Astrocyte (in vitro differentiated cells and primary cell): ENCODE data around the gene FAM221B. TPM values are rescaled to one million over a fixed set of nuclear protein-coding genes. Genes with fewer than 3 reads are reported as not detected.

Source experiments
- DNase-seq: peaks from one replicate; pipeline ENCODE4 v3.0.0-alpha.2; 2010; ENCODE audit warnings: low read depth
- FAIRE-seq: peaks from 2 replicates; lab custom pipeline; 2011; peaks lifted over from hg19 to GRCh38; lab: Jason Lieb, UNC
- H2AFZ ChIP-seq: 2 replicates; pipeline ENCODE4 v1.6.0; 2012; ENCODE audit warnings: low read depth, low read length, inconsistent platforms
- H3K27ac ChIP-seq: 2 replicates; pipeline ENCODE4 v1.5.1; 2011; ENCODE audit warnings: low read depth, low read length, inconsistent platforms
- H3K27me3 ChIP-seq: 2 replicates; pipeline ENCODE4 v1.6.0; 2011; ENCODE audit warnings: low read length, inconsistent platforms; ENCODE audit not compliant: insufficient read depth
- H3K36me3 ChIP-seq: 2 replicates; pipeline ENCODE4 v1.5.1; 2011; ENCODE audit warnings: low read length, inconsistent platforms; ENCODE audit not compliant: insufficient read depth
- H3K4me1 ChIP-seq: 2 replicates; pipeline ENCODE4 v1.5.1; 2011; ENCODE audit warnings: low read length, inconsistent platforms; ENCODE audit not compliant: insufficient read depth
- H3K4me2 ChIP-seq: 2 replicates; pipeline ENCODE4 v1.6.0; 2012; ENCODE audit warnings: low read length, inconsistent platforms
- H3K4me3 ChIP-seq: 2 replicates; pipeline ENCODE4 v1.5.1; 2011; ENCODE audit warnings: low read depth, mild to moderate bottlenecking, low read length, inconsistent platforms; ENCODE audit not compliant: insufficient read depth
- H3K79me2 ChIP-seq: 2 replicates; pipeline ENCODE4 v1.6.0; 2012; ENCODE audit warnings: mild to moderate bottlenecking, low read length, inconsistent platforms; ENCODE audit not compliant: insufficient read depth
- H3K9ac ChIP-seq: 2 replicates; pipeline ENCODE4 v1.6.0; 2012; ENCODE audit warnings: mild to moderate bottlenecking, low read length, inconsistent platforms
- H3K9me3 ChIP-seq: 2 replicates; pipeline ENCODE4 v1.5.1; 2012; ENCODE audit warnings: low read depth, mild to moderate bottlenecking, low read length, inconsistent platforms; ENCODE audit not compliant: insufficient read depth
- H4K20me1 ChIP-seq: 2 replicates; pipeline ENCODE4 v1.6.0; 2012; ENCODE audit warnings: low read length, inconsistent platforms; ENCODE audit not compliant: insufficient read depth
- H3K27ac Mint-ChIP-seq: one replicate; pipeline ENCODE4 v1.8.0; 2021; ENCODE audit warnings: mild to moderate bottlenecking, mixed read lengths; ENCODE audit not compliant: unreplicated experiment
- H3K27me3 Mint-ChIP-seq: one replicate; pipeline ENCODE4 v1.8.0; 2021; ENCODE audit warnings: low read depth, mixed read lengths; ENCODE audit not compliant: unreplicated experiment
- H3K36me3 Mint-ChIP-seq: one replicate; pipeline ENCODE4 v1.8.0; 2021; ENCODE audit warnings: low read depth, mixed read lengths; ENCODE audit not compliant: unreplicated experiment
- H3K4me1 Mint-ChIP-seq: one replicate; pipeline ENCODE4 v1.8.0; 2021; ENCODE audit warnings: low read depth, mixed read lengths; ENCODE audit not compliant: unreplicated experiment
- H3K4me3 Mint-ChIP-seq: one replicate; pipeline ENCODE4 v1.8.0; 2021; ENCODE audit warnings: mild to moderate bottlenecking, moderate library complexity, mixed read lengths; ENCODE audit not compliant: unreplicated experiment
- H3K9me3 Mint-ChIP-seq: one replicate; pipeline ENCODE4 v1.8.0; 2021; ENCODE audit warnings: mild to moderate bottlenecking, mixed read lengths; ENCODE audit not compliant: unreplicated experiment
- EZH2 ChIP-seq: IDR thresholded peaks from 2 replicates; pipeline ENCODE4 v1.6.1; 2012; ENCODE audit warnings: mild to moderate bottlenecking, low read length, inconsistent platforms; ENCODE audit not compliant: insufficient read depth
- total RNA-seq: library from RNA; stranded (reverse); gene quantifications from 2 replicates; pipeline ENCODE4 v1.2.1, GENCODE V29; 2021
- TF ChIP-seq, protein P1 (sequence below): IDR thresholded peaks from 2 replicates; pipeline ENCODE4 v1.5.1; 2011; ENCODE audit warnings: low read depth, mild to moderate bottlenecking, inconsistent platforms, low read length, moderate library complexity; ENCODE audit not compliant: insufficient read depth

The FAM221B gene
- total RNA-seq, 1 donor from 2014 or later: not detected

- H3K27ac Mint-ChIP-seq: no peak overlapping the region
- peaks cover 37% of the 10 kb centered on the region for H3K4me1 Mint-ChIP-seq
- H3K27me3 ChIP-seq: no peaks in the 10 kb centered on the region
These were observed 31.0 kb downstream of the FAM221B start for GRCh38 chr9:35797311-35798109.

GRCh38 chr9:35795695-35796094, 32.8 kb downstream of the FAM221B start:
- Mint-ChIP-seq H3K9me3 (no peaks in the 10 kb centered on the region), H3K36me3 (peaks cover 11% of the 10 kb centered on the region), H3K27ac (no peak overlapping the region), H3K4me1 (peaks cover 37% of the 10 kb centered on the region), H3K27me3 (peaks cover under 1% of the 10 kb centered on the region), H3K4me3 (no peak overlapping the region)
- no peaks in the 10 kb centered on the region for H3K27me3 ChIP-seq
- H3K27ac ChIP-seq: no peak overlapping the region
- peak overlapping the region; percentile 89 for H3K4me2 ChIP-seq
- peaks cover 3% of the 10 kb centered on the region for H4K20me1 ChIP-seq
- H3K4me3 ChIP-seq: no peak overlapping the region
- peaks cover 34% of the 10 kb centered on the region for H3K4me1 ChIP-seq
- DNase-seq (peak; percentile 17), FAIRE-seq (no peak)
- TF ChIP-seq, protein P1, sequence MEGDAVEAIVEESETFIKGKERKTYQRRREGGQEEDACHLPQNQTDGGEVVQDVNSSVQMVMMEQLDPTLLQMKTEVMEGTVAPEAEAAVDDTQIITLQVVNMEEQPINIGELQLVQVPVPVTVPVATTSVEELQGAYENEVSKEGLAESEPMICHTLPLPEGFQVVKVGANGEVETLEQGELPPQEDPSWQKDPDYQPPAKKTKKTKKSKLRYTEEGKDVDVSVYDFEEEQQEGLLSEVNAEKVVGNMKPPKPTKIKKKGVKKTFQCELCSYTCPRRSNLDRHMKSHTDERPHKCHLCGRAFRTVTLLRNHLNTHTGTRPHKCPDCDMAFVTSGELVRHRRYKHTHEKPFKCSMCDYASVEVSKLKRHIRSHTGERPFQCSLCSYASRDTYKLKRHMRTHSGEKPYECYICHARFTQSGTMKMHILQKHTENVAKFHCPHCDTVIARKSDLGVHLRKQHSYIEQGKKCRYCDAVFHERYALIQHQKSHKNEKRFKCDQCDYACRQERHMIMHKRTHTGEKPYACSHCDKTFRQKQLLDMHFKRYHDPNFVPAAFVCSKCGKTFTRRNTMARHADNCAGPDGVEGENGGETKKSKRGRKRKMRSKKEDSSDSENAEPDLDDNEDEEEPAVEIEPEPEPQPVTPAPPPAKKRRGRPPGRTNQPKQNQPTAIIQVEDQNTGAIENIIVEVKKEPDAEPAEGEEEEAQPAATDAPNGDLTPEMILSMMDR: no peak
- TF ChIP-seq EZH2: no peak
- peaks cover 33% of the 10 kb centered on the region for H3K79me2 ChIP-seq
- no peaks in the 10 kb centered on the region for H3K36me3 ChIP-seq
- no peaks in the 10 kb centered on the region for H3K9me3 ChIP-seq
- no peak overlapping the region for H2AFZ ChIP-seq
- H3K9ac ChIP-seq: no peak overlapping the region

More at GRCh38 chr9:35797311-35798109, 31.0 kb downstream of the FAM221B start:
- H3K9me3 ChIP-seq: no peaks in the 10 kb centered on the region
- peaks cover 3% of the 10 kb centered on the region for H4K20me1 ChIP-seq
- FAIRE-seq (no peak), DNase-seq (peak; percentile 18)
- H3K36me3 ChIP-seq: peaks cover 6% of the 10 kb centered on the region
- H3K4me2 ChIP-seq: no peak overlapping the region
- H3K9ac ChIP-seq: no peak overlapping the region
- H2AFZ ChIP-seq: no peak overlapping the region
- no peak overlapping the region for H3K27ac ChIP-seq
- Mint-ChIP-seq H3K4me3 (peak overlapping the region; percentile 66), H3K36me3 (peaks cover 22% of the 10 kb centered on the region), H3K9me3 (no peaks in the 10 kb centered on the region), H3K27me3 (peaks cover 4% of the 10 kb centered on the region)
- peaks cover 32% of the 10 kb centered on the region for H3K79me2 ChIP-seq
- no peak overlapping the region for H3K4me3 ChIP-seq
- no peak for TF ChIP-seq EZH2
- TF ChIP-seq, protein P1: no peak
- peaks cover 31% of the 10 kb centered on the region for H3K4me1 ChIP-seq

GRCh38 chr9:35793461-35793860, 35.1 kb downstream of the FAM221B start:
- H2AFZ ChIP-seq: no peak overlapping the region
- TF ChIP-seq, protein P1: no peak
- no peak for TF ChIP-seq EZH2
- H3K27ac Mint-ChIP-seq: no peak overlapping the region
- H3K27me3 Mint-ChIP-seq: no peaks in the 10 kb centered on the region
- DNase-seq: no peak
- H3K36me3 ChIP-seq: no peaks in the 10 kb centered on the region
- H3K9me3 Mint-ChIP-seq: no peaks in the 10 kb centered on the region
- peak overlapping the region; percentile 42 for H3K4me3 Mint-ChIP-seq
- H3K4me1 ChIP-seq: peaks cover 32% of the 10 kb centered on the region
- peaks cover 41% of the 10 kb centered on the region for H3K4me1 Mint-ChIP-seq
- no peak overlapping the region for H3K27ac ChIP-seq
- peaks cover 33% of the 10 kb centered on the region for H3K79me2 ChIP-seq
- peak overlapping the region; percentile 89 for H3K4me2 ChIP-seq
- no peak for FAIRE-seq
- H3K4me3 ChIP-seq: no peak overlapping the region
- H3K27me3 ChIP-seq: peaks cover 2% of the 10 kb centered on the region
- peaks cover 1% of the 10 kb centered on the region for H3K36me3 Mint-ChIP-seq
- no peak overlapping the region for H3K9ac ChIP-seq
- peaks cover 3% of the 10 kb centered on the region for H4K20me1 ChIP-seq
- no peaks in the 10 kb centered on the region for H3K9me3 ChIP-seq
